Epithelial cell of esophagus (primary cell): ENCODE measurements around the gene VAMP4.

Experiments used
- DNase-seq: peaks from one replicate; pipeline ENCODE4 v3.0.0; 2010; ENCODE audit warnings: low read depth
- H3K4me3 ChIP-seq: 2 replicates; pipeline ENCODE4 v1.5.1; 2011; ENCODE audit warnings: mild to moderate bottlenecking, low read length, control low read depth
- CTCF ChIP-seq: IDR thresholded peaks from 2 replicates; pipeline ENCODE4 v1.5.1; 2011; ENCODE audit warnings: low read depth, mild to moderate bottlenecking, low read length, control low read depth, inconsistent platforms; ENCODE audit not compliant: insufficient read depth; ENCODE audit errors: missing control alignments

VAMP4 gene

DNA sequence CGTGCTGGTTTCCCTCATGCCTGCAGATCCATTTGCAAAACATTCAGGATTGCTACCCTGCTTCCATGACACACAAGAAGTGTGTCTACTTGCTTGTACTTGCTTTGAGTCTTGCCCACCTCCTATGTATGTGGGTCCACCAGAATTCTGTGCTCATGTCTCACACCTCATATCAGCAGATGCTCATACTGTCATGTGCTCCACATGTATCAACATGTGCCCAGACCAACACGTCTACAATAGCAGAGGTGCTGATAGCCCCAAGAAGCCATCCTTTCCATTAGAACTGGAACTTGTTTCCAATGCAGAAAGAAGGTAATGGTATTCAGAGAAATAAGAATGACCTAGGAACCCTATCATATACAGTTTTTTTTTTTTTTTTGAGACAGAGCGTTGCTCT, 61.5 kb downstream of the VAMP4 start:
- H3K4me3 ChIP-seq = no peak overlapping the region
- DNase-seq = peak; percentile 14
- no peak for TF ChIP-seq CTCF

DNA sequence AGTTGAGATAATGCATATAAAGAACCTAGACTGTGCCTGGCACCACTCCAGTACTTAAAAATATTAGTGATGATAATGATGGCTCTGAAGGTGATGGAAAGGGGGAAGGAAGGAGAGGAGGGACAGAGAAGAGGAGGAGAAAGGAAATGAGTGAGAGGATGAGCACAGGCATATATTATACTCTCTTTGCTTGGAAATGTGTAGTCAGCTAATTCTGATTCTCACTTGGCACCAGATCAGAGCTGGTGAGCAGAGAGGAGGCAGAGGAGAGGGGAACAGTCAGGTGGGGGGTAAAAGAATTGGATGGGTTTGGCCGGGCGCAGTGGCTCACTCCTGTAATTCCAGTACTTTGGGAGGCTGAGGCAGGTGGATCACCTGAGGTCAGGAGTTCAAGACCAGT, 65.0 kb downstream of the VAMP4 start:
- no peak for TF ChIP-seq CTCF
- DNase-seq = no peak
- no peak overlapping the region for H3K4me3 ChIP-seq

DNA sequence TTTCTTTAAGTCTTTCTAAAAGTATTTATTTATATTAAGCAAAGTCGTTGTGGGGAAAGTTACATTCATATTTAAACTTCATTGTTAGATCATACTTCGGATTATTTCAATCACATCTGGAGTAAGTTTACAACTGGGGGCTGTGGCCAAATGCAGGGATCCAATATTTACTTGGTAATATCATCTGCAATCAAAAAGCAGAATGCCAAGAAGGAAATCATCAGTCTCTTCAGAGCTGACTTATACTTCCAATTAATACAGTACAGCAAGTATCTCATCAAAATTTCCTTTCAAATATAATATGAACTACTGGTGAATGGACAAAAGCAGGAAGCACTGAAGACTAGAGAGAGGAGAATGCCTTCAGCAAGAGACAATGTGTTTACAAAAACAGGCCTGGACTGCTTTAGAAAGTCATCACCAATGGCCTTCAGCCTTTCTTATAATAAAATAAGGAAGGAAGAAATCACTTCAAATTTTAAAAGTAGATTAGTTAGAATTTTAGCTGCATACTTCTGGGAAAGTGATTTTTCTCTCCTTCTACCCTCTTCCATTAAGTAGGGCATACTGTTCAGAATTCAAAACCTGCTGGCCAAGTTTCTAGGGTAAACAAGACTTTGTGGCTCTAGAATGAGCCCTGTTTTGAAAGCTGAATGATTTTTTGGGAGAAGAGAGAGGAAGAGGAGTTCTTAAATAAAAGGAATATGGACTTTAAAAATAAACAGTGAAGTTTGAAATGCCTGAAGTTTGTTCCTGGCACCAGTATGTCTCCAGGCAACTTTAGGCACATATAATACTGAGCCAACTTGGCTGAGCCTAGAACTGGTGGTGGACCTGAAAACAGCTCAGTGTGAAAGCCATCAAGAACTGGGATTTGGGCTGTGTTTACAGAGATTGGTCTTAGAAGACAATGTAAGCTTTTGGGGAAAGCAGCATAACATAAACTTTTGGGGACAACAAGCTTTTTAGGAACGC, 67.1 kb downstream of the VAMP4 start:
- DNase-seq = no peak
- TF ChIP-seq CTCF = no peak
- H3K4me3 ChIP-seq = no peak overlapping the region

DNA sequence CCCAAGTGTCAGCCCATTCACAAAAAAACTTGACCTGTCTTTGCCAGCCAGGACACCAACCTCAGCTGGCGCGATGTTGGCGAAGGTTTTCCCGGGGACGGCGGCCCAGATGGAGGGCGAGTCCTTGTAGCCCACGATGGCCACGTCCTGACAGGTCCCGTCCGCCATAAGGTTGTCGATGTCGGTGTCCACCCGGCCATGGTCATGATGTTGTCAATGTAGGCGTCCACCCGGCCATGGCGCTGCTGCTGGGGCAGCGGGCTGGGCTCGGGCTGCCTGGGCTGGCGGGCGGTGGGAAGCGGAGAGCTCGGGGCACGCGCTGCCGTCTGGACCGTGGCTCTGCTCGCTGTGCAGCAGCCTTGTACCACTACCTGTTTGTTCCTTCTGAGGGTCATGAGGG, 71.1 kb downstream of the VAMP4 start:
- no peak for TF ChIP-seq CTCF
- no peak overlapping the region for H3K4me3 ChIP-seq
- no peak for DNase-seq

DNA sequence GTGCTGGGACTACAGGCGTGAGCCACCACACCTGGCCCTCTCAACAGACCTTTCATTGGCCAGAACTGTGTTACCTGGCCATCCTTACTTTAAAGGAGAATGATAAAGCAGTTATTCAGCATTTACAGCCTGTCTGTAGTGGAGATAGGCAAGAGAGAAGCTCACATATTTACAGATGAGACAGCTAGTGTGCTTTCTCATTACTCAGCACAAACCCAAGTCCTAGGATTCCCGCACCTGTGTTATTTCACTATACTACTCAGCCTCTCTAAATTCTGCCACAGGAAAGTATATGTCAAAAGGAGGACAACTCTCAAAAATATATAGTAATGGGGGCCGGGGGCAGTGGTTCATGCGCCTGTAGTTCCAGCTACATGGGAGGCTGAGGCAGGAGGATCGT, 73.5 kb downstream of the VAMP4 start:
- TF ChIP-seq CTCF = no peak
- DNase-seq = no peak
- H3K4me3 ChIP-seq = no peak overlapping the region

DNA sequence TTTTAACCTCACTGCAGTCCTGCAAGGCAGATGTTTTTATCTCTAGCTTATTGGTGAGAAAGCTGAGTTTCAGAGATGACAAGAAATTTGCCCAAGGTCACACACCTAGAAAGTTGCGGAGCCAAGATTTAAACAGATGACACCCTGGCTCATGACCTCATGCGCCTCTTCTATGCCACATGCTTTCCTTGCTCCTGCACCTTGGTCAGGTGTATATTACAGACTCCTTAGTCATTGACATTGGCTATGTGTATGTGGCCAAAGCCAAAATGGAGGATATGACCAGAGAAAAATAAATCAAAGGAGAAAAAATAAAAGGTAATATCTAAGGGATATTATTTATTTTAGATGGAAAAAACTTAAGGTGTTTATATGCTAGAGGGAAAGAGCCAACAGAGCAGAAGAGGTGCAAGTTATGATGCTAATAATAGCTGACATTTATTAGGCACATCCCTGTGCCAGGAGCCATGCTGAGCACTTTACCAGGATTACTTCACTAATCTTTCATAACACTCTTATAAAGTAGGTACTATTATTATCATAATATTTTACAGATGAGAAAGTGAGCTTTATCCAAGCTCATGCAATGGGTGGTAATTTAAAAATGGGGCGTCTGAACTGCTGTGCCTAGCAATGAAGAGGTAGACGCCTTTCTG, 75.6 kb downstream of the VAMP4 start:
- H3K4me3 ChIP-seq = no peak overlapping the region
- no peak for DNase-seq
- TF ChIP-seq CTCF = no peak
